GM19463 (cell line): ENCODE measurements around the gene GRIK4.

ENCODE experiments used
- ATAC-seq: cut with Tn5 transposase; IDR thresholded peaks from one replicate; pipeline ENCODE4 v1.9.1; 2021; ENCODE audit warnings: mild to moderate bottlenecking, moderate library complexity; ENCODE audit not compliant: unreplicated experiment

The GRIK4 gene

GRCh38 chr11:120547316-120547715 is 35.8 kb downstream of the GRIK4 start:
- no peak for ATAC-seq

GRCh38 chr11:120547811-120548681 is 36.5 kb downstream of the GRIK4 start:
- no peak for ATAC-seq

GRCh38 chr11:120548682-120549209 is 37.2 kb downstream of the GRIK4 start:
- ATAC-seq = no peak

- ATAC-seq = no peak
These were observed 37.8 kb downstream of the GRIK4 start for GRCh38 chr11:120549346-120549745.

- ATAC-seq = no peak
These were observed 38.5 kb downstream of the GRIK4 start for GRCh38 chr11:120550007-120550406.

- no peak for ATAC-seq
These were observed 39.6 kb downstream of the GRIK4 start for GRCh38 chr11:120551191-120551590.

- ATAC-seq = peak; percentile 57
These were observed 43.4 kb downstream of the GRIK4 start for GRCh38 chr11:120554766-120555432.

- ATAC-seq = no peak
These were observed 43.9 kb downstream of the GRIK4 start for GRCh38 chr11:120555433-120555773.

- ATAC-seq = no peak
These were observed 45.2 kb downstream of the GRIK4 start for GRCh38 chr11:120556797-120557196.

- ATAC-seq = no peak
These were observed 47.3 kb downstream of the GRIK4 start for GRCh38 chr11:120558744-120559431.

GRCh38 chr11:120561286-120561685 is 49.7 kb downstream of the GRIK4 start:
- no peak for ATAC-seq

GRCh38 chr11:120562806-120563425 is 51.4 kb downstream of the GRIK4 start:
- ATAC-seq = no peak

- no peak for ATAC-seq
These were observed 52.4 kb downstream of the GRIK4 start for GRCh38 chr11:120563703-120564572.

- peak; percentile 70 for ATAC-seq
These were observed 53.2 kb downstream of the GRIK4 start for GRCh38 chr11:120564573-120565311.

GRCh38 chr11:120565466-120566155 is 54.1 kb downstream of the GRIK4 start:
- no peak for ATAC-seq

- no peak for ATAC-seq
These were observed 54.6 kb downstream of the GRIK4 start for GRCh38 chr11:120566176-120566575.

- ATAC-seq = no peak
These were observed 57.2 kb downstream of the GRIK4 start for GRCh38 chr11:120568572-120569307.

GRCh38 chr11:120569861-120570260 is 58.3 kb downstream of the GRIK4 start:
- no peak for ATAC-seq
